ENCODE results near the gene PINLYP. TPM values are rescaled to one million over a fixed set of nuclear protein-coding genes. Genes with fewer than 3 reads are reported as not detected.
A peak's percentile ranks its signal among the peaks of the same experiment; 100 is the strongest.
"Not testable (repeated sequence)": the region's sequence is repeated elsewhere in the genome, so short reads cannot be mapped to it uniquely, and the experiment has no call there.

Gene PINLYP
- total and polyA plus RNA-seq, 5 donors, result 3.8 to 9.8 (median 5.5) TPM

DNA sequence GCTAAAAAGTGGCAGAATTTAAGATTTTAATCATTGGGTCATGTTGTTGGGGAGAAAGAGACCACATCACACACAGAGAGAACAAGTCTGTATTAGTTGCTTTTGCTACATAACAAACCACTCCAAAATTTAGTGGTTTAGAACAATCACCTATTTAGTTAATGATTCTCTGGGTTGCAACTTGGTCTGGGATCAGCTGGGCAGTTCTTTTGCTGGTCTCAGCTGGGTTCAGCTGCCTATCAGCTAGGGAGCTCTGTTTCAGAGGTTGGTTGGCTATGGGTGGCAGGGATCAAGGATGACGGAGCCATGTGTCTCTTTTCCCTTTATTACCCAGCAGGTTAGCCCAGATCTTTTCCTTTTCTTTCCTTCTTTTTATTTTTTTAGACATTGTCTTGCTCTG is 8.9 kb downstream of the PINLYP start:
- DNase-seq (no peak), ATAC-seq (no peak)
- H3K9me3 ChIP-seq (ENCODE audit: control insufficient read depth, low read length), result no peaks in the 10 kb centered on the region
- H3K4me3 ChIP-seq (ENCODE audit: low read length), result no peak overlapping the region
- peaks cover 4% of the 10 kb centered on the region for H3K4me1 ChIP-seq (ENCODE audit: control insufficient read depth, insufficient read depth, low read length)
- WGBS, result 95% methylated on average over 1 of the region's 1 CpG
- H3K27ac ChIP-seq (ENCODE audit: low read length), result no peak overlapping the region
- H3K27me3 ChIP-seq (ENCODE audit: control insufficient read depth, insufficient read depth), result no peaks in the 10 kb centered on the region
- intact Hi-C loops (cut with DNase I), result no loop called here

DNA sequence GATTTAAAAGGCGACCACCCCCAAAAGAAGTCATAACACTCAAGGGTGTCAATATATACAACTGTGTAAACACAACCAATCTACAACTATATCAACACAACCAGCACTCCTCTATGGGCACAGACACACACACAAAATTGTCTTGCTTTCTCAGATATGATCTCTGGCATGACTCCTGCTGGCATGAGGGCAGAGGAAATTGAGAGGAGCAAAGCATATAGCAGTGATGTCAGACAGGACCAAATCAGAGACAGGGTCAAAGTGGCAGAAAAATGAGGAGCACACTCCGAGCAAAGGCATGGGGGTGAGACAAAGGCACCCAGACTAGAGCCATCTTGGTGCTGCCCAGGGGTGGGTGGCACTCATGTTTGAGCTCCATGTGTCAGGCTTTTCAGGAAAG is 10.7 kb downstream of the PINLYP start:
- no peak for DNase-seq
- ATAC-seq, result no peak
- Histone ChIP-seq H3K27ac (ENCODE audit: low read length) (no peak overlapping the region), H3K4me3 (ENCODE audit: low read length) (no peak overlapping the region), H3K4me1 (ENCODE audit: control insufficient read depth, insufficient read depth, low read length) (no peaks in the 10 kb centered on the region), H3K9me3 (ENCODE audit: control insufficient read depth, low read length) (no peaks in the 10 kb centered on the region), H3K27me3 (ENCODE audit: control insufficient read depth, insufficient read depth) (no peaks in the 10 kb centered on the region)
- WGBS, result 87% methylated on average over 2 of the region's 2 CpGs
- intact Hi-C loops (cut with DNase I), result no loop called here

DNA sequence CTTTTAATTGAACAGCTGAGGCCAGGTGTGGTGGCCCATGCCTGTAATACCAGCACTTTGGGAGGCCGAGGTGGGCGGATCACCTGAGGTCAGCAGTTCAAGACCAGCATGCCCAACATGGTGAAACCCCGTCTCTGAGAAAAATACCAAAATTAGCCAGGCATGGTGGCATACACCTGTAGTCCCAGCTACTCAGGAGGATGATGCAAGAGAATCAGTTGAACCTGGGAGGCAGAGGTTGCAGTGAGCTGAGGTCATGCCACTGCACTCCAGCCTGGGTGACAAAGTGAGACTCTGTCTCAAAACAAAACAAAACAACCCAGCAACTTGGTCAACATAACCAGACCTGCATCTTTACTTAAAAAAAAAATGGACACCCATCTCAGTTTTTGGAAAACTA is 11.4 kb downstream of the PINLYP start:
- H3K4me1 ChIP-seq (ENCODE audit: control insufficient read depth, insufficient read depth, low read length); H3K4me3 ChIP-seq (ENCODE audit: low read length); H3K9me3 ChIP-seq (ENCODE audit: control insufficient read depth, low read length); DNase-seq; H3K27ac ChIP-seq (ENCODE audit: low read length); ATAC-seq; intact Hi-C loops (cut with DNase I); H3K27me3 ChIP-seq (ENCODE audit: control insufficient read depth, insufficient read depth): not testable (repeated sequence)
- 95% methylated on average over 3 of the region's 3 CpGs for WGBS

DNA sequence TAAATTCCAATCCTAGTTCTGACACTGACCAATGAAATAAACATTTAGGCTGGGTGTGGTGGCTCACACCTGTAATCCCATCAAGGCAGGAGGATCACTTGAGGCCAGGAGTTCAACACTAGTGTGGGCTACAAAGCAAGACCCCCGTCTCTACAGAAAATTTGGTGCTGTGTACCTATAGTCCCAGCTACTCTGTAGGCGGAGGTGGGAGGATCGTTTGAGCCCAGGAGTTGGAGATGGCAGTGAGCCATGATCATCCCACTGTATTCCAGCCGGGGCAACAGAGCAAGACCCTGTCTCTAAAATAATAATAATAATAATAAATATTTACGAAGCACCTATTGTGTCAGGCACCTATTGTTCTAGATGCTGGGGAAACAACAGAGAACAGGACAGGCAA is 13.7 kb downstream of the PINLYP start:
- no peak for ATAC-seq

DNA sequence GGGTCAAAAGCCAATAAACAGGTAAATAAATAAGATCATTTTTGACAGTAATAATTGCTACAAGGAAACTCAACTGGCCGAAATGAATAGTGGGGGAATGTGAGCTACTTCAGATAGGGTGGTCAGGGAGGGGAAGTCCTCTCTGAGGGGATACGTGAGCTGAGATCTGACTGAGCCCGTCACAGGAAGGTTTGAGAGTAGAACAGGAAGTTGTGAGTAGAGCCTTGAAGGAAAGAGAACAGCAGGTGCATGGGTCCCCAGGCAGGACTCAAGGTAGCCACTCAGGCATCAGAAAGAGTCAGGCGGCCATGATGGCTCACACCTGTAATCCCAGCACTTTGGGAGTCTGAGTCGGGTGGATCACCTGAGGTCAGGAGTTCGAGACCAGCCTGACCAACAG is 14.1 kb downstream of the PINLYP start:
- Histone ChIP-seq H3K4me1 (ENCODE audit: control insufficient read depth, insufficient read depth, low read length) (no peaks in the 10 kb centered on the region), H3K9me3 (ENCODE audit: control insufficient read depth, low read length) (no peaks in the 10 kb centered on the region), H3K27me3 (ENCODE audit: control insufficient read depth, insufficient read depth) (no peaks in the 10 kb centered on the region), H3K4me3 (ENCODE audit: low read length) (no peak overlapping the region), H3K27ac (ENCODE audit: low read length) (no peak overlapping the region)
- WGBS, result 81% methylated on average over 6 of the region's 6 CpGs
- ATAC-seq, result no peak
- no peak for DNase-seq
- intact Hi-C loops (cut with DNase I), result no loop called here

More for the DNA sequence above, 13.7 kb downstream of the PINLYP start:
- intact Hi-C loops (cut with DNase I), result no loop called here
- Histone ChIP-seq H3K27me3 (ENCODE audit: control insufficient read depth, insufficient read depth) (no peaks in the 10 kb centered on the region), H3K9me3 (ENCODE audit: control insufficient read depth, low read length) (no peaks in the 10 kb centered on the region), H3K4me1 (ENCODE audit: control insufficient read depth, insufficient read depth, low read length) (no peaks in the 10 kb centered on the region), H3K27ac (ENCODE audit: low read length) (no peak overlapping the region), H3K4me3 (ENCODE audit: low read length) (no peak overlapping the region)
- 87% methylated on average over 5 of the region's 5 CpGs for WGBS
- no peak for DNase-seq

DNA sequence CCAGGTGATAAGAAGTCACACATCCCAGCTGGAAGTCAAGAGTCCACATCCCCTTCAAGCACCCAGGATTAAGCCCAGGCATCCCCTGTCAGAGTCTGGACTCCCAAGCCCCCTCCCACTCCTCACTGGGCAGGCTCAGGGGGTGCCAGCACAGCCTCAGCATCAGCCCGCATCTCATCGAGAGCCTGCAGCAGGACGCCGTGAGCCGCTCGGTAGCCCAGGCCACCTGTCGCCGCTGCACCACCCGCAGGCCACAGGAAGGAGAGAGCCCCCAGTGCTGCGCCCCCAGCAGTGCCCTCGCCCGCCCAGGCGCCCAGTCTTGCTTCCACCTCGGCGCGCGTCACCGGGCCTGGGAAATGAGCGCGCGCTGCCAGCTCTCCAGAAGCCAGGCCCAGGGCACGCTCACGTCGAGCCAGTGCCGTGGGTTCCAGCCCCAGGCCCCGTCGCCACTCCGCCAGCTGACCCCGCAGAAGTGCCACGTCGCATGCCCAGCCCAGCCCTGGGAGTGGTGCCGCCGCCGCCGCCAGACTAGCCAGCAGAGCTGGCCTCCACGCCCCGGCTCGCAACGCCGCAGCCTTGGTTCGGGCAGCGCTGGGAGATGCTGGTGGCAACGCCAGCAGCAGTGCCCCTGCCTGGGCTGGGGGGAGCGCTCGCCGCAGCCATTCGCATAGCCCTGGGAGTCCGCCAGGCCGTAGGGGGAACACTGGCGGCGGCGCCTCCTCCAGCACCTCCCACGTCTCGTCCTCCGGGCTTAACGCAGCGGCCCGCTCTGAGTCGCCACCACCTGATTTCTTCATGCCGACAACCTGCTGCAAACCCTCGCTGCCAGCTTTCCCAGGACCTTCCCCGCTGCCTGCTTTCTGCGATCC is 16.5 kb downstream of the PINLYP start:
- intact Hi-C loops (cut with DNase I), result no loop called here
- ATAC-seq (no peak), DNase-seq (peak in 1 of 3 donors; percentile 53)
- H3K4me3 ChIP-seq (ENCODE audit: low read length), result no peak overlapping the region
- 94% methylated on average over 63 of the region's 63 CpGs for WGBS
- H3K4me1 ChIP-seq (ENCODE audit: control insufficient read depth, insufficient read depth, low read length), result peaks cover 4% of the 10 kb centered on the region
- H3K27me3 ChIP-seq (ENCODE audit: control insufficient read depth, insufficient read depth), result no peaks in the 10 kb centered on the region
- no peaks in the 10 kb centered on the region for H3K9me3 ChIP-seq (ENCODE audit: control insufficient read depth, low read length)
- H3K27ac ChIP-seq (ENCODE audit: low read length), result no peak overlapping the region

DNA sequence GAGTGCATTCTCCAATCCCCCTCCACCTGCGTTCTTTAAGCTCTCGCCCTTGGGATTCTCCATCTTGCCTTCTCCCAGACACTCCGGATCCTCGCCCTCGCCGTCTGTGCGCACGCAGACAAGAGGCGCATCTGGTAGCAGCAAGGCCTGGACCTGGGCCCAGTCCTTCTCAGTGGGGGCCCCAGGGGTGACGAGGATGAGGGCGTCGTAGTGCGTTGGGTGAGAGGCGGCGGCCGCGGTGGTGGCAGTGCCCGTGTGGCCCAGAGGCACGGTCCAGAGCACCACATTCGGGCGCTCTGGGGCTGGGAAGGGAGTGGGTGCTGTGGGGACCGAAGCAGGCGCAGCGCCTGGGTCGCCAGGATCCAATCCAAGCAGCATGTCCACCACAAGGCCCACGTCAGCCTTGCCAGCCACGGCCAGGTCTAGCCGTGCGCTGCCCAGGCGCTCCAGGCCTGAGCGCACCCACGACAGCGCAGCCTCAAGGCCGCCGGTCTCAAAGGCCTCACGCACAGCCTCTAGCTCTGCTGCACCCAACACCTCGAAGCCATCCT is 17.3 kb downstream of the PINLYP start:
- ATAC-seq (no peak), DNase-seq (peak in 1 of 3 donors; percentile 57)
- no peaks in the 10 kb centered on the region for H3K9me3 ChIP-seq (ENCODE audit: control insufficient read depth, low read length)
- intact Hi-C loops (cut with DNase I), result no loop called here
- no peak overlapping the region for H3K27ac ChIP-seq (ENCODE audit: low read length)
- H3K4me1 ChIP-seq (ENCODE audit: control insufficient read depth, insufficient read depth, low read length), result peaks cover 6% of the 10 kb centered on the region
- no peaks in the 10 kb centered on the region for H3K27me3 ChIP-seq (ENCODE audit: control insufficient read depth, insufficient read depth)
- no peak overlapping the region for H3K4me3 ChIP-seq (ENCODE audit: low read length)
- WGBS, result 94% methylated on average over 37 of the region's 37 CpGs

DNA sequence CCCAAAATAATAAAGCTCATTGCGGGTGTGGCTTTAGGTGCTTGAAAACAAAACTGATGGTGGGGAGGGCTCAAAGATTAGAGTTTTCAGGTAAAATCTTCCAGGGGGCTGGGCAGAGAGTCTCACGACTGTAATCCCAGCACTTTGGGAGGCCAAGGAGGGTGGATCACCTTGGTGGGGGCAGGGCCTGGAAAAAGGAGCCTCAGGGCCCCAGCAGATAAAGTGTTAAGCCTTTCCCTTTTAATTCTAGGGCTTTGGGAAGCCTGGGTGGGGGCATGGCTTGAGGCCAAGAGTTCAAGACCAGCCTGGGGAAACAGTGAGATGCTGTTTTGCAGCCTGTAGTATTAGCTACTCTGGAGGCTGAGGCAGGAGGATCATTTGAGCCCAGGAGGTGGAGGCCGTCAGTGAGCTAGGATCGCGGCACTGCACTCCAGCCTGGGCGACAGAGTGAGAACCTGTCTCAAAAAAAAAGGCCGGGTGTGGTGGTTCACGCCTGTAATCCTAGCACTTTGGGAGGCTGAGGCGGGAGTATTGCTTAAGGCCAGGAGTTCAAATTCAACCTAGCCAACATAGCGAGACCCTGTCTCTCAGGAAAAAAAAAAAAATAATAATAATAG is 18.6 kb downstream of the PINLYP start:
- H3K27ac ChIP-seq (ENCODE audit: low read length), result no peak overlapping the region
- 89% methylated on average over 10 of the region's 10 CpGs for WGBS

DNA sequence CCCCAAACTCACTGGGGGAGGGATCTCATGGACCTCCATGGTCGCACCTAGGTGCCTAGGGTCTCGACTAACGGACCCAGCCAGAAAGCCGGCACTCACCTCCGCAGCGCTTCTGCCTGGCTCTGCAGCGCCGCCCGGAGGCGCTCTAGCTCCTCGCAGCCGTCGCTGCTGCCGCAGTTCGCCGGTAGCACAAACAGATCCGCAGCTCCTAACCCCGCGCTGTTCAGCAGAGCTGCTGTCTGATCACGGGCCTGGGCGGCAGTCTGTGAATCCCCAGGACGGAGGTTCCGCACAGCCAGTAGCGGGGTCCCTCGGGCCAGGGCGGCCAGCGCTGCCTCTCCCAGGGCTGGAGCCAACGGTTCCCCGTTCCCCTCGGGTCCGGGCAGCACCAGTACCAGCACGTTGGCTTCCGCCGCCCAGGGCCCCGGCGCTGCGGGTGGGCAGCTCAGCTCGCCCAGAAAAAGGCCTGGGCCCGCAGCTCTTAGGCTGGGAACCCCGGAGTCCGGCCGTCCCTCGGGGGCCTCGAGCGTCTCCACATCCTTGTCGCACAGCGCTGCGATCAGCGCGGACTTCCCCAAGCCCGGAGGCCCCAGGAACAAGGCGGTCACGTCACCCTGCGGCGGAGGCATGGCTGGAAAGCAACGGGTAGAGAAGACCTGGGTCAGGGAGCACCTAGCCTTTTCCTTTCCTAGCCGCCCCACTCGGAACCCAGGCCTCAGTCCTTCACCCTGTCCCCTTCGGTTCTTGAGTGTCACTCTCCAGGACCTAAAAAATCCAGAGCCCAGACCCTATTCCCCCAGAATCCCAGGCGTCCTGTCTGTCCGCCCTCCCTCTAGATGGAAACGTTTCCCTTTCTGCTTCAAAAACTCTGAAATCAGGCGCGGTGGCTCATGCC is 19.4 kb downstream of the PINLYP start:
- ATAC-seq (peak; percentile 2 to 15), DNase-seq (peak; percentile 51 to 79 (median 77))
- intact Hi-C loops (cut with DNase I), result no loop called here
- Histone ChIP-seq H3K4me1 (ENCODE audit: control insufficient read depth, insufficient read depth, low read length) (peaks cover 6% of the 10 kb centered on the region), H3K27ac (ENCODE audit: low read length) (peak overlapping the region; percentile 83), H3K27me3 (ENCODE audit: control insufficient read depth, insufficient read depth) (no peaks in the 10 kb centered on the region), H3K4me3 (ENCODE audit: low read length) (peak overlapping the region; percentile 75), H3K9me3 (ENCODE audit: control insufficient read depth, low read length) (no peaks in the 10 kb centered on the region)
- 2% methylated on average over 64 of the region's 64 CpGs for WGBS

More for the DNA sequence above, 18.6 kb downstream of the PINLYP start:
- Histone ChIP-seq H3K4me1 (ENCODE audit: control insufficient read depth, insufficient read depth, low read length) (peaks cover 6% of the 10 kb centered on the region), H3K9me3 (ENCODE audit: control insufficient read depth, low read length) (no peaks in the 10 kb centered on the region), H3K4me3 (ENCODE audit: low read length) (peak overlapping the region; percentile 75), H3K27me3 (ENCODE audit: control insufficient read depth, insufficient read depth) (no peaks in the 10 kb centered on the region)
- intact Hi-C loops (cut with DNase I), result no loop called here
- no peak for ATAC-seq
- DNase-seq, result no peak

DNA sequence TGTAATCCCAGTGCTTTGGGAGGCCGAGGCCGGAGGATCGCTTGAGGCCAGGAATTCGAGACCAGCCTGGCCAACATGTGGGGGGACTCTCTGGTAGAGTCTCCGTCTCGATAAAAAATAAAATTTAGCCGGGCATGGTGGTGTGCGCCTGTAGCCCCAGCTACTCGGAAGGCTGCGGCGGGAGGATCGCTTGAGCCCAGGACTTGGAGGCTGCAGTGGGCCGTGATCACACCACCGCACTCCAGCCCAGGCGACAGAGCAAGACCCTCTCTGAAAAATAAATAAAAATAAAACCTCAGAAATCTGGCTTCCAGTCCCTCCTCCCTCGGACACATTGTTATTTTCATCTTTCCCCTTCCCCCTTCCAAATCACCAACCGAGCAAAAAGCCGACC is 20.0 kb downstream of the PINLYP start:
- Histone ChIP-seq H3K9me3 (ENCODE audit: control insufficient read depth, low read length) (no peaks in the 10 kb centered on the region), H3K27ac (ENCODE audit: low read length) (peak overlapping the region; percentile 83), H3K4me3 (ENCODE audit: low read length) (peak overlapping the region; percentile 75), H3K4me1 (ENCODE audit: control insufficient read depth, insufficient read depth, low read length) (peaks cover 6% of the 10 kb centered on the region), H3K27me3 (ENCODE audit: control insufficient read depth, insufficient read depth) (no peaks in the 10 kb centered on the region)
- no peak for DNase-seq
- intact Hi-C loops (cut with DNase I), result no loop called here
- WGBS, result 2% methylated on average over 18 of the region's 18 CpGs
- peak in 1 of 2 donors; percentile 37 for ATAC-seq
